HG03139 (cell line): ENCODE data around the gene FZD10.

Source experiments
- ATAC-seq: cut with Tn5 transposase; IDR thresholded peaks from one replicate; pipeline ENCODE4 v1.9.1; 2021; ENCODE audit not compliant: unreplicated experiment

FZD10 gene, protein sequence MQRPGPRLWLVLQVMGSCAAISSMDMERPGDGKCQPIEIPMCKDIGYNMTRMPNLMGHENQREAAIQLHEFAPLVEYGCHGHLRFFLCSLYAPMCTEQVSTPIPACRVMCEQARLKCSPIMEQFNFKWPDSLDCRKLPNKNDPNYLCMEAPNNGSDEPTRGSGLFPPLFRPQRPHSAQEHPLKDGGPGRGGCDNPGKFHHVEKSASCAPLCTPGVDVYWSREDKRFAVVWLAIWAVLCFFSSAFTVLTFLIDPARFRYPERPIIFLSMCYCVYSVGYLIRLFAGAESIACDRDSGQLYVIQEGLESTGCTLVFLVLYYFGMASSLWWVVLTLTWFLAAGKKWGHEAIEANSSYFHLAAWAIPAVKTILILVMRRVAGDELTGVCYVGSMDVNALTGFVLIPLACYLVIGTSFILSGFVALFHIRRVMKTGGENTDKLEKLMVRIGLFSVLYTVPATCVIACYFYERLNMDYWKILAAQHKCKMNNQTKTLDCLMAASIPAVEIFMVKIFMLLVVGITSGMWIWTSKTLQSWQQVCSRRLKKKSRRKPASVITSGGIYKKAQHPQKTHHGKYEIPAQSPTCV

DNA sequence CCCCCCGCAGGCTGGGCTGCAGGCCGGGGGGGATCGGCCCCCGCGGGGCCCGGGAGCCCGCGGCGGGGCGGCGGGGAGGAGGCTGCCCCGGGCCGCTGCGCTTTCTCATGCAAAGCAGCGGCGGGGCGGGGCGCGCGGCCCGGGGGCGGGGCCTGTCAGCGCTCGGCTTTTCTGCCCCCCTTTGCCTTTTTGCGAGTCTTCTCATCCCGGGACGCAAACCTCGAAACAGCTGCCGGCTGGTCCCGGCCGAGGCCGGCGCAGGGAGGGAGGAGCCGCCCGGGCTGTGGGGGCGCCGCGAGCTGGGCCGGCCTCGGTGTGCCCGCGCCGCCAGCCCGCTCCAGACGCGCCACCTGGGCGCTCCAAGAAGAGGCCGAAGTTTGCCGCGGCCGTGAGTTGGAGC is at the start of gene FZD10:
FZD10 (plus strand) TSS at position 198 of the 400 bp plus-strand sequence. CDS start 479 bp downstream, outside the sequence.
- ATAC-seq: no peak

DNA sequence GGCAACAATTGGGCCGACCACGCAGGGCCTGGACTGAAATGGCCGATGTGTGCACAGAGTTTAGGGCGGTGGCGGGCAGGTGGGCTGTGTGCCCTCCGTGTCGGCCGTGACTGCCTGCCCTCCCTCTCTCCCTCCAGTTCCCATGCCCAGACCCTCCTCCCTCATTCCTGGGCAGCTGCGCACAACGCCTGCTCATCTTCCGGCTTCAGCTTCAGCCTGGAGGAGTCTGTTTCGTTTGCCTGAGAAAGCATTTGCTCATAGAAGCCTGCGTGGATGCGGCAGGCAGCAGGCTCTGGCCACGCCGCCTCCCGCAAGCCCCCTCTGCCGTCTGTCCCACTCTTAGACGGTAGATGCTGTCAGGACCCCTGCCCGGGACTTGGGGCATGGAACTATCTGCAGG is 47.3 kb upstream of the FZD10 start:
- no peak for ATAC-seq

DNA sequence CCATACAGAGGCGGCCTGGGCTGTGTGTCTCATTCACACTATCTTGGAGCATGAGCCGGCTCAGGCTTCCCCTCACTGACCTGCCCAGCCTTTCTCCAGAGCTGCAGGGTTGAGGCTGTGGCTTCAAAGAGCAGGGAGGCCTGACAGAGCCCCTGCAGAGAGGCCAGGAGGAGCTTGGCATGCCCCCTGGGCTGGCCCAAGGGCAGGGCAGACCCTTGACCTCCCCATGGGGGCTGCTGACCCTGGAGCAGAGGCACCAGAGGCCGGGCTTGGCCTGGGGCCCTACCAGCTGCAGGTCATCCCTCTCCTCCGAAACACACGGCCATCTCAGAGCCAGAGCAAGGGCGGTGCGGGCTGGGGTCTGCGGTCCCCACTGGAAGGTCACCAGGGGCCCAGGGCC is 46.6 kb upstream of the FZD10 start:
- no peak for ATAC-seq

DNA sequence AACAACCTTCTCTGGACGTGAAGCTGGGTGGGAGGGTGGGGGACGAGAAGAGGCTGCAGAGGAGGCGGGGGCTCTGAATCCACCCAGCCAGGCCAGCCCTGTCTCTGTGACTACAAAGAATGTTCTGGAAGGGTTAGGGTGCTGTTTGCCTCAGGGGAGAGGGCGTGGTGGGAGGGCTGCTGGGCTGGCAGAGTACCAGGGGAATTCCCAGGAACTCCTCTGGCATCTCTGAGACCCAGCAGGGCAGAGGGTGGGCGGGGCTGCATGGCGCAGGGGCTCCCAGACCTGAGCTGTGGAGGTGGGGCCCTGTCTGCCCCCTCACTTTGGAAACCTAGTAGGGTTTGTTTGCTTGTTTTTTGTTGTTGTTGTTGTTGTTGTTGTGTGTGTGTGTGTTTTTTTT is 45.5 kb upstream of the FZD10 start:
- ATAC-seq: no peak

DNA sequence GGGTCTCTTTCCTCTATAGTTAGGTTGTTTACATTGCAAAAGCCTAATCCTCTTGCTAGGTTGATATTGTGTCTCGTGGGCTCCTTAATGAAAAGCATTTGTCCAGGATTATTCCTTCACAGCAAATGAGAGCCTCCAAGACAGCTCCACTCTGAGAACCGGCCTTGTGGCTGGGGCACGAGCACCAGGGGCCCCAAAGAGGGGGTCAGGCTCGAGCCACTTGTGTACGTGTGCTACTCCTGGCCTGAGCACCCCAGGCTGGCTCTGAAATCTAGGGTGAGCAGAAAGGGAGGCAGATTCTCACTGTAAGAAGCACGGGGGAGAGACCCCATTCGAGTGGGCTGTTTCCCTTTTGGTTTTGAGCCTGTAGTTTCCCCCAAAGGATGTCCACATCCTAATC is 45.0 kb upstream of the FZD10 start:
- no peak for ATAC-seq

DNA sequence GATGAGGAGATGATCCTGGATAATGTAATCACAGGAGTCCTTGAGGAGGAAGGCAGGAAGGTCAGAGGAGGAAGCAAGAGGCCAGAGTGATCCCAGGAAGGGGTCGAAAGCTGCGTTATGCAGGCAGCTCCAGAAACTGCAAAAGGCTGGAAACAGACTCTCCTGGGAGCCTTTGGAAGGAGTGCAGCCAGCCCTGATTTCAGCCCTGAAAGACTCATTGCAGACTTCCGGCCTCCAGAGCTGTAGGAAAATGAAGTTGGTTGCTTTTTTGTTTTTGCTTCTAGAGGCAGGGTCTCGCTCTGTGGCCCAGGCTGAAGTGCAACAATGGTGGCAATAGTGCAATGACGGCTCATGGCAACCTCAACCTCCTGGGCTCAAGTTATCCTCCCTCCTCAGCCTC is 44.6 kb upstream of the FZD10 start:
- no peak for ATAC-seq

DNA sequence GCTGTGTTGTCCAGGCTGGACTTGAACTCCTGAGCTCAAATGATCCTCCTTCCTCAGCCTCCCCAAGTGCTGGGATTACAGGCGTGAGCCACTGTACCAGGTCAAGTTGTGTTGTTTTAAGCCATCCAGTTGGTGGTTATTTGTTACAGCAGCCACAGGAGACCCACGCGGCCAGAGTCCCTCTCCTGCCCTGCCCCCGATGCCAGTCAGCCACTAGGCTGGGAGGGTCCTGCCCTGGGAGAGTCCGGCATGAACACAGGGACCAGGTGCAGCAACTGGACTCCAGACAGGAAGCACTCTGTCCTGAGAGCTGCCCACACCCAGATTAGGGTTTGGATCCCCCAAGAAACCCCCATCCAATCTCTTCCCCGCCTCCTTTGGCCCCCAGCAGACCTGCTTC is 44.1 kb upstream of the FZD10 start:
- ATAC-seq: no peak

DNA sequence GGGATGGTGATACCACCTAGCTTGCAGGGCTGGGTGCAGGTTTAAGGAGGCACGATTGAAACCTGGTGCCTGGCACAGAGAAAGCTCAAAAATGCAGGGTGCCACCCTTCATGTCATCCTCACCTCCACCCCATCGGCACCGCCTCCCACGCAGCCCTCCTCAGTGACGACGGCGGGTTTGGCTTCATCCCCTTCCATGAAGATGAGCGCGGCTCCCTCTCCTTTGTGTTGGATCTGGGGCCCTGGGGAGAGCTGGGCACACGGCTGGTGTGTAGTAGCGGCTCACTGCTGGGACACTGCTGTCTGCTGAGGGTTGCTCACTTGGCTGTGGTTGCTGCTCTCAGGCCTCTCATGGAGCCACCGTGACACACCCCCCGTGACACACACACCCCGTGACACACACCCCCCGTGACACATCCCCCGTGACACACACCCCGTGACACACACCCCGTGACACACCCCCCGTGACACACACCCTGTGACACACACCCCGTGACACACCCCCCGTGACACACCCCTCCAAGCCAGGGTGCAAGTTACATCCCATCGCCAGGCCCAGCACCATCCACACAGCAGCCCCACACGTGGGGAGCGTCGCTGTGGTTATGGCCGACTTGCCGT is 42.9 kb upstream of the FZD10 start:
- ATAC-seq: no peak

DNA sequence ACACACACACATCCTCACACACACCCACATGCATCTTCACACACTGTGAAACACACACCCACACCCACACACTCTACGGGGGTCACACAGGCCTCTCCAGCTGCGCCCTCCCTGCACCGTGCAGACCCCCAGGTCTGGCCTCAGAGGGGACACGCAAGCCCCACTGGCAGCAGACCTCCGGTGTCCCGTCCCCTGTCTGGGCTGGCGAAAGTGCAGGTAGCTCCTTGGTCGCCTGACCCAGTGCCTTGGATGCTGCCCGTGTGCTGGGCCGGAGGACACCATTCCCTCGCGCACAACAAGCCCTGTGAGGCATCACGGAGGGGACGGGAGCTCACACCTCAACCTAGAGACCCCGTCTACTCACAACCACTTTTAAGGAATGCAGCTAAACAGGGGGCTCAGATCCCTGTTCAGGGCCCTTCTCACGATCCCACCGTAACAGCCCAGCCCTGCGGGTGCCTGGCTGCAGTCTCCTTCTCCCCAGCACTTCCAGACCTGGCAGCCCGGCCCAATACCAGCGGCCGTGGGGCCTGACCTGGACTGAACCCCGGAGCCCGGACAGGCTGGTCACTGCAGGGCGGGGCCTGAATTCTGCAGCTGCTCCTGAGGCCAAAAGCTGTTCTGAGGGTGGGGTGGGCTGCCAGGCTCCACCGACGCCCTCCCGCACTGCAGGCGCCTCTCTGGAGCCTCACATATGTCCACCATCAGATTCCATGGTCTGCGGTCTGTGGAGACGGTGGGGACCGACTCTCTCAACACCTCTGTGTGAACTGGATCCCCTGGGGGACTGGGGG is 42.1 kb upstream of the FZD10 start:
- no peak for ATAC-seq

DNA sequence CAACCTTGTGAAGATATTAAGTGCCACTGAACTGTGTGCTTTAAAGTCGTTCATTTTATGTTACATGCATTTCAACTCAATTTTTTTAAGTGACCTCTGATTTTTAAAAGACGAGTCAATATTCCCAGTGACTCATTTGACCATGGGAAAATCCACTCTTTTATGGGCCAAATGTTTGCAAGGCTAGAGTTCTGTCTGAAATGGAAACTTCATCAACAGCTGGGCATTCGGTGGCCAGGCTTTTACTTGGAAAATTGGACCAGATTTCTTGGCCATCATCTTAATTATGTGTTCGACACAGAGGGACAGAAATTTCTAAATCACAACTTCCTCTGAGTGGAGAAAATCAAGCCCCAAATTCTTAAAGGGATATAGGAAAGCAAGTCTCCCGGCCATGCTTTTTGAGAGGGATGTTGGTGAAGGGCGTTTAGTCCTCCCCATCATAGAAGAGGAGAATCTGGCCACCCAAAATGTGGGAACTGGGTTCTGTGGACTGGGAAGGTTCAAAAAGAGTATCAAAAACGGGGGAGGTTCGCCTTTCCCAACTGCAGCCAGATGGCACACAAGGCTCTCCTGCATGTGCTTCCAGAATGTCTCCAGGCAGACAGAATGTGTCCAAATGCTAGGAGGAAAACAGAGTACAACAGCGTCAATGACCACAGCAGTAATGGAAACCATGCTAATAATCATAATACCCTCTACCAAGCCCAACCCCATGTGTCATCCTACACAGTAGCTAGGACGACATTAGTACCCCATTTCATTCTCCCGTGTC is 40.9 kb upstream of the FZD10 start:
- ATAC-seq: no peak

DNA sequence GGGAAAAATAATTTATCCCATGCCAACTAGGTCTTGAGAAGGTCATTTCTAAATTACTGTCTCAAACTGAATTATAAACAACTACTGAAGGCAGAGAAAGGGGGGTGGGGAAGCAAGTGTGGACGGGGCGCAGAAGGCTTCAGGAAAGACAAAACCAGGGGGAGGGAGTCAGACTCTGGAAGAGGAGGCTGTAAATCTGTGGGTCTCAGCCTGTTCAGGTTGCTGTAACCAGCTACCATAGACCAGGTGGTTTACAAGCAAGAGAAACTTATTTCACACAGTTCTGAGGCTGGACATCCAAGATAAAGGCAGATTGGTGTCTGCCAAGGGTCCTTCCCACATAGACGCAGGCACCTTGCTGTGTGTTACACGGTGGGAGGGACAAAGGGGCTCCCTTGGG is 39.9 kb upstream of the FZD10 start:
- ATAC-seq: no peak

DNA sequence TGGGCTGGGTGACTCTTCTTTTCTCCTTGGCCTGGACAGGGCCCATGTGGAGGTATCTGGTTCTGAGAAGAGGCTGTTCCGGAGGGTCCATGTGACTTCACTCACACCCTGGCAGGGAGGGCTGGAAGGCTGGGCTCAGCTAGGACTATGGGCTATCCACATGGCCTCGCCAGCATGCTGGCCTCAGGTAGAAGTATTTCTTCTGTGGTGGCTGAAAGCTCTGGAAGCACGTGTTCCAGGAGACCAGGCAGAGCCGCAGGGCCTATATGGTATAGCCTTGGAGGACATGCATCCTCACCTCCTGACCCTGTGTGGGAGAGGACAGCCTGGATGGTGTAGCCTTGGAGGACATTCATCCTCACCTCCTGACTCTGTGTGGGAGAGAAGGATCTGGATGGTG is 38.2 kb upstream of the FZD10 start:
- ATAC-seq: no peak

DNA sequence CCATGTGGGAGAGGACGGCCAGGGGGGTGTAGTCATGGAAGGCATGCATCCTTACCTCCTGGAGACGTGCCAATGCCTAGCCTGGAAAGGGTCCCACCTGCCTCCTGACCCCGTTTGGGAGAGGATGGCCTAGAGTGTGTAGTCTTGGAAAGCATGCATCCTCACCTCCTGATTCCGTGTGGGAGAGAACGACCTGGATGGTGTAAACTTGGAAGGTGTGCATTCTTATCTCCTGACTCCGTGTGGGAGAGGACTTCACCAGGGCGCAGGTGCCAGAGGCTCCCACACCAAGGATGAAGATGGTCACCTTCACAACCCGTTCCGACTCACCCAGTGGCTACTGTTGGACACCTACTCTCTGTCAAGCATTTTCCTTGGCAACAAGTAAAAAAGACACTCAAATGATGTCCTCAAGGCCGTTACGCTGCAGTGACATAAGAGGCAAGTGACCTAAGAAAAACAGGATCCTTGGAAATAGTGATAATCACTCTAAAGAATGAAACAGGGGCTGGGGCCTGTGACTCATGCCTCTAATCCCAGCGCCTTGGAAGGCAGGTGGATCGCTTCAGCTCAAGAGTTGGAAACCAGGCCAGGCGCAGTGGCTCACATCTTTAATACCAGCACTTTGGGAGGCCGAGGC is 37.5 kb upstream of the FZD10 start:
- ATAC-seq: no peak

DNA sequence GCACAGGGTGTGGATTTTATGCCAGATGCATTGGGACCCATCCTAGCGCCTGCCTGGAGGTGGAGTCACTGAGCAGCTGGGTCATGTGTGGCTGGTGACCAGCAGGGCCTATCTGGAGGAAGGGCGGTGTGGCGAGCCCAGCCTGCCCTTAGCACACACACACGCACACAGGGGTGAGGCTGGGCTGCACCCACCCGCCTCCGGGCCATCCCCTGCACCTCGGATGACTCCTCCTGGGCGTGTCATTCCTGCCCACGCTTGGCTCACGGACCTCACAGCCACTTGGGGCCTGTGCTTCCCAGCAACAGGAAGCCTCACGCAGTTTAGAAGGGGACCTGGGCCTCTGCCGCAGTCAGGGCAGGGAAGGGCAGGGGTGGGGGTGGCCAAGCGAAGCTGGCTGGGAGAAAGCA is 36.2 kb upstream of the FZD10 start:
- no peak for ATAC-seq

DNA sequence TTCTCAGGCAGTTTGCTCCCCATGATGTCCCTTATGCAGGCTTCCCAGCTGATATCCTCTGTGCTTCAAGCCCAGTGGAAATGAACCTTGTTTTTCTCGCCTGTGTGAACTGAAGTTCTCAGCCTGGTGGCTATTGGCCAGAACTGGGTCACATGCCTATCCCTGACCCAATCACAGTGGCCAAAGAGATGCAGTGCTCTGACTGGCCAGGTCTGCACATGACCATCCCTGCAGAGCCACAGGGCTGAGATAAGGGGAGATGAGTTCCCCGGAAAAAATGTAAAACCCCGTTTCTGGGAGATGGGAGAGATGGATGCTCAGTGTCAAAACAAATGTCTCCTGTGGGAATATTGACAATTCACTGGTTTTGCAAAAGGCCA is 34.7 kb upstream of the FZD10 start:
- ATAC-seq: no peak

DNA sequence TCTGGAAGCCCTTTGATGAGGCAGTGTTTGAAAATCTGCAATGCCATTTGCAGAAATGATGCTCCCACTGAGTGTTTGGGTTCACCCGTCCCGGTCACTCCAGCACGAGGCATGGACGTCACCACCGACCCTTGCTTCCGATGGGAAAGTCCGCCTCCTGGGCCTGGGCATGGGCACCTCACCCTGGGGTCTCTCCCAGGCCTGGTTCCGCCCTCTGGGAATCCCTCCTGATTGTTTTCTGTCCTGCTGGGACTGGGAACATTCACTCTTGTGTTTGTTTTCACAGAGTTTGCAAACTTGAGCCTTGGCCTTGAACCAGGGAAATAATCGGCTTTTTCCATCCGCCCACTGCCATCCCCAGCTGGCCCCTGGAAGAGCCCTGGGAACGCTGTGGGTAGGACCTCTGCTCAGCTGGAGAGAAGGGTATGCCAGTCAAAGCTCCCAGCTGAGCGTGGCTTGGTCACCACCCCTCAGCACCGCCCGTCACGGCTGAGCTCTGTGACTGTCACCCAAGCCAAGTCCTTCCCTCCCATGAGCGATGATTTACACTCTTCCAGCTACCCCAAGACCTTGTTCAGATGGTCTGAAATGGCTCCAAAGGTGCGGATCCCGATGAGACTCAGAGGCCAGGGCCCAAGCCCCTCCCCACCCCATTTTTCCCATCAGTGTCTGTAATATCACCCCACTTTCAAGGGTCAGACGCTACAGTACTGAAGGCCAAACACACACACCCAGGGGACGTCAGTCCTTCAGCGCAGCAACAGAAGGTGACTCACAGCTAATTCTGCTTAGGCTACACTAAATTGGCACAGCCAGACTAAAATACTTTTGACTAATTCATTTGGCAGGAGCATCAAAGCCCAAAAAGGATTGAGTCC is 34.1 kb upstream of the FZD10 start:
- no peak for ATAC-seq

DNA sequence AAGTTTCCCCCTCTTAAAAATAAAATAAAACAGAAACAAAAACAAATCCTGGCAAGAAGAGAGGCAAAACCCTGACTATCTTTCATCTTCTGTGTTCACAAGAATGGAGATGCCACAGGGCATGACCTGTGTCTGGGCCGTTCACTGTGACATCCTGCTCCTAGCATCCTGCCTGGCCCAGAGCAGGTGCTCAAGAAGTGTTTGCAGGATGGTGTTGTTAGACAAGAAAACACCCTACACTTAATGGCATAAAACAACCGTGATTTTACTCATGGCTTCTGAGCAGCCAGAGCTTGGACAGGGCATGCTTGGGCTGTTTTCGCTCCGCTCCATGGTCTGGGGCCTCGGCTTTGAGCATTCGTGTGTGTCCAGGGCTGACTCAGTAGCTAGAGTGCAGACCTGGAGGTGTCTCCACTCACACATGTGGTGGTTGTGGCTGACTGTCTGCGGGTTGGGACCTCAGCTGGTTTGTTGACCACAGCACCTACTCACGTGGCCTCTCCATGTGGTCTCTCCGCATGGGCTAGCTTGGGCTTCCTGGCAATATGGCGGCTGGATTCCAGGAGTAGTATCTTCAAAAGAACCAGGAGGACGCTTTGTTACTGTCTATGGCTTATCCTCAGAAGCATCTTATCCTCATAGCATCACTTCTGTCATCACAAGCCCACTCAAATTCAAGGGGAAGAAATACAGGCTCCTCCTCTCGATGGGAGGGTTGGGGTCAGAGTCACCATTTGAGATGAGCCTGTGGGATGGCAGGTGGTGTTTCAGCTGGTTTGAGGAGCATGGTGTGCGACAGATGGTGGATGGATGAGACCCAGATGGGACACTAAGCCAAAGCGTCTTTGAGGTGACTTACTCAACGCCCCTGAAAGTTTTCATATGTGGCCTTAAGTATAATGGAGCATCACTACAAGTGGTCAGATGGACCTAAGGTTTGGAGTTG is 33.2 kb upstream of the FZD10 start:
- no peak for ATAC-seq

DNA sequence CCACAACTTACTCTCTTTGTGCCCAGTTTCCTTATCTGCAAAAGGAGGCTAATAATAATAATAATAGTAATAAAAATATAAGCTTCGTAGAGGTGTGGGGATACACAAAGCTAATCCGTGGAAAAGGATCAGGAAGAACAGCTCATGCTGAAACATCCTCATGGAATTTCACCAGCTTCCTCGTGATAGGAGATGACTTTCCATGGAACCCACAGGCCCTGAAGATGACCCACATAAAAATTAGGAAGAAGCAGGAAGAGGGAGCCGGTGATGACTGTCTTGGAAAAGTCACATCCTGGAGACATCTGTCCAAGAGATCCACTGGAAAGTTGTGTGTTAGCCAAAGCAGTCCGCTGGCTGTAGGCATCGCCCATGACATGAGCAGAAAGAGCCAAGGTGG is 31.9 kb upstream of the FZD10 start:
- no peak for ATAC-seq
